DND-41 (cell line): ENCODE data around the gene CD82.

Experiments
- EZH2 ChIP-seq: IDR thresholded peaks from 3 replicates; pipeline ENCODE4 v1.6.1; 2012; ENCODE audit warnings: borderline replicate concordance, low read depth, mild to moderate bottlenecking, moderate library complexity, low read length, inconsistent platforms; ENCODE audit not compliant: severe bottlenecking
- TF ChIP-seq, protein P1 (sequence below): IDR thresholded peaks from 2 replicates; pipeline ENCODE4 v1.5.1; 2012; ENCODE audit warnings: borderline replicate concordance, low read length, moderate library complexity, mild to moderate bottlenecking; ENCODE audit not compliant: poor library complexity, severe bottlenecking; ENCODE audit errors: extremely low read depth

GRCh38 chr11:44605965-44606364 lies 40.5 kb downstream of the CD82 start:
- TF ChIP-seq, protein P1, sequence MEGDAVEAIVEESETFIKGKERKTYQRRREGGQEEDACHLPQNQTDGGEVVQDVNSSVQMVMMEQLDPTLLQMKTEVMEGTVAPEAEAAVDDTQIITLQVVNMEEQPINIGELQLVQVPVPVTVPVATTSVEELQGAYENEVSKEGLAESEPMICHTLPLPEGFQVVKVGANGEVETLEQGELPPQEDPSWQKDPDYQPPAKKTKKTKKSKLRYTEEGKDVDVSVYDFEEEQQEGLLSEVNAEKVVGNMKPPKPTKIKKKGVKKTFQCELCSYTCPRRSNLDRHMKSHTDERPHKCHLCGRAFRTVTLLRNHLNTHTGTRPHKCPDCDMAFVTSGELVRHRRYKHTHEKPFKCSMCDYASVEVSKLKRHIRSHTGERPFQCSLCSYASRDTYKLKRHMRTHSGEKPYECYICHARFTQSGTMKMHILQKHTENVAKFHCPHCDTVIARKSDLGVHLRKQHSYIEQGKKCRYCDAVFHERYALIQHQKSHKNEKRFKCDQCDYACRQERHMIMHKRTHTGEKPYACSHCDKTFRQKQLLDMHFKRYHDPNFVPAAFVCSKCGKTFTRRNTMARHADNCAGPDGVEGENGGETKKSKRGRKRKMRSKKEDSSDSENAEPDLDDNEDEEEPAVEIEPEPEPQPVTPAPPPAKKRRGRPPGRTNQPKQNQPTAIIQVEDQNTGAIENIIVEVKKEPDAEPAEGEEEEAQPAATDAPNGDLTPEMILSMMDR: no peak
- no peak for TF ChIP-seq EZH2
